ENCODE results near the gene MFSD2A. TPM values are rescaled to one million over a fixed set of nuclear protein-coding genes. Genes with fewer than 3 reads are reported as not detected.
A peak's percentile ranks its signal among the peaks of the same experiment; 100 is the strongest.

MFSD2A gene
- total and polyA plus RNA-seq, 4 donors = 15.7 to 42.9 (median 27.7) TPM

DNA sequence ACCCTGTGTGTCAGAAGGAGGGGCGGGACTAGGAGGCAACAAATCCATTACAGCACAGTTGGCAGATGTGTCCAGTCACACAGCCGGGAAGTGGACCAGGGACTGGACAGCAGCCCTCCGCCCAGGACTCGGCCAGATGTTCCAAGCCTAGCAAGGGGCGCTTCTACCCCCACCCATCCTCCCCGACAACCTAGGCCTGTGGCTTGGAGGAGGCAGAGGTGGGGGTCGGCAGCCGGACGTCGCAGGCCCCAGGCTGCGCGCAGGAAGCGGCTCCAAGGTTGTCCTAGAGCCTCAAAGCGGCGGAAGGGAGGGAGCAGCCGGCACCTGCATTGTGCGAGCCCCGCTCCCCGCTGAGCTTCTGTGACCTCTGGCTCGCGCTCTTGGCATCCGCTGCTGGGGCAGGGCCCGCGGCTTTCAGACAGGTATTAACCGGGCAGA is 32.7 kb upstream of the MFSD2A start:
- Histone ChIP-seq H3K9me3 (ENCODE audit: control insufficient read depth, insufficient read depth, low read length) (no peaks in the 10 kb centered on the region), H3K4me1 (ENCODE audit: control insufficient read depth, insufficient read depth, low read length) (peaks cover 15% of the 10 kb centered on the region), H3K27me3 (ENCODE audit: control insufficient read depth, insufficient read depth, low read length) (peaks cover 8% of the 10 kb centered on the region), H3K36me3 (ENCODE audit: control insufficient read depth, insufficient read depth, low read length) (no peaks in the 10 kb centered on the region), H3K4me3 (ENCODE audit: low read depth, low read length) (no peak overlapping the region), H3K27ac (ENCODE audit: low read depth, low read length) (no peak overlapping the region)
- WGBS (ENCODE audit: insufficient coverage) = 8% methylated on average over 20 of the region's 25 CpGs
- DNase-seq (ENCODE audit: low read depth in 4 of 6, low spot score in 6 of 6) = no peak

DNA sequence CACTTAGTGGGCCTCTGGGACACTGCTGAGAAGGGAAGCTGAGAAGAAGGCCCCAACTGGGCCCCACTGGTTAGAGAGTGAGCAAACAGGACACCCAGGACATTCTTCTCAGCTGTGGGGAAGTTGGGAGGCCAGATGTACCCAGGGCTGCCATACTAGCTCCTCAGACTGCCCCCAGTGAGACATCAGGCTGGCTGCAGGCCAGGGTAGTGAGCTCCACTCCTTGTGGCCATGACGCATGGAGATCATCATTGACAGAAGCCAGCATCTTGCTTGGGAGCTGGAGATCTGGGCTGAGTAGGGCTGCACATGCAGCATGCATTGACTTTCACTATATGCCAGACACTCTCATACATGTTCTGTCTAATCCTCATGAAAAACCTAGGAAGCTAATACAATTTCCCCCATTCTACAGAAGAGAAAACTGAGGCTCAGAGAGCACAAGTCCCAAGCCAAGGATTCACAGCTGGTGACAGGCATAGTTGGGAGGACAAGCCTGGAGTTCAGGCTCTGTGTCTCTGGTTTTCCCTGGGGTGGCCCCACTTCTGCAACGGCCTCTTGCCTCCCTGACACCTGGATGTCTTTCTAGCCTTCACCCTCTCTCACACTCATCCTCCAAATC is 29.1 kb upstream of the MFSD2A start:
- Histone ChIP-seq H3K36me3 (ENCODE audit: control insufficient read depth, insufficient read depth, low read length) (no peaks in the 10 kb centered on the region), H3K4me1 (ENCODE audit: control insufficient read depth, insufficient read depth, low read length) (peaks cover 19% of the 10 kb centered on the region), H3K27ac (ENCODE audit: low read depth, low read length) (no peak overlapping the region), H3K27me3 (ENCODE audit: control insufficient read depth, insufficient read depth, low read length) (peaks cover 8% of the 10 kb centered on the region), H3K4me3 (ENCODE audit: low read depth, low read length) (no peak overlapping the region), H3K9me3 (ENCODE audit: control insufficient read depth, insufficient read depth, low read length) (no peaks in the 10 kb centered on the region)
- WGBS (ENCODE audit: insufficient coverage) = 80% methylated on average over 2 of the region's 2 CpGs
- DNase-seq (ENCODE audit: low read depth in 4 of 6, low spot score in 6 of 6) = no peak

- Histone ChIP-seq H3K27ac (ENCODE audit: low read depth, low read length) (no peak overlapping the region), H3K4me1 (ENCODE audit: control insufficient read depth, insufficient read depth, low read length) (peaks cover 19% of the 10 kb centered on the region), H3K36me3 (ENCODE audit: control insufficient read depth, insufficient read depth, low read length) (no peaks in the 10 kb centered on the region), H3K9me3 (ENCODE audit: control insufficient read depth, insufficient read depth, low read length) (no peaks in the 10 kb centered on the region), H3K27me3 (ENCODE audit: control insufficient read depth, insufficient read depth, low read length) (peaks cover 8% of the 10 kb centered on the region), H3K4me3 (ENCODE audit: low read depth, low read length) (no peak overlapping the region)
- 56% methylated on average over 6 of the region's 6 CpGs for WGBS (ENCODE audit: insufficient coverage)
- DNase-seq (ENCODE audit: low read depth in 4 of 6, low spot score in 6 of 6) = no peak
Measured at GRCh38 chr1:39926343-39926793, 28.6 kb upstream of the MFSD2A start.

- Histone ChIP-seq H3K4me3 (ENCODE audit: low read depth, low read length) (no peak overlapping the region), H3K9me3 (ENCODE audit: control insufficient read depth, insufficient read depth, low read length) (no peaks in the 10 kb centered on the region), H3K27ac (ENCODE audit: low read depth, low read length) (no peak overlapping the region), H3K27me3 (ENCODE audit: control insufficient read depth, insufficient read depth, low read length) (peaks cover 8% of the 10 kb centered on the region), H3K4me1 (ENCODE audit: control insufficient read depth, insufficient read depth, low read length) (peaks cover 19% of the 10 kb centered on the region), H3K36me3 (ENCODE audit: control insufficient read depth, insufficient read depth, low read length) (no peaks in the 10 kb centered on the region)
- DNase-seq (ENCODE audit: low read depth in 4 of 6, low spot score in 6 of 6) = peak in 1 of 6 donors; percentile 41
- 48% methylated on average over 3 of the region's 6 CpGs for WGBS (ENCODE audit: insufficient coverage)
Measured at GRCh38 chr1:39926820-39927219, 28.1 kb upstream of the MFSD2A start.

DNA sequence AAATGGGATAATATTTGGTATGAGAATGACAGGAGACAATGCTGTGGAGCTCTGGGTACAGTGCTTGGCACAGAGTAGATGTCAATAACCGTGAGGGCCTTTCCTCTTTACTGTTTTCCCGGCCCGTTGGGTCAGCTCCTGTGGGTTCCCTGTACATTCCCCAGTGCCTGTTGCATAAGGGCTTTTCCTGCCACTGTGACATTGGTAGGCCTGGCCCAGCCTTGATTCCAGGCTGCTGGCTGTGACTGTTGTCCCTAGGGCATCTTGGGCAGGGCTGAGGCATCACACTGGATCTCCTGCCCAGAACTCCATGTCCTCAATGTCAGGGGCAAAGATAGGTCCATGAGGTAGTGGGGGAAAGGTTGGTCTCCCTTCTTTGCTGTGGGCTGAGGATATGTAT is 27.4 kb upstream of the MFSD2A start:
- Histone ChIP-seq H3K27me3 (ENCODE audit: control insufficient read depth, insufficient read depth, low read length) (peaks cover 2% of the 10 kb centered on the region), H3K4me1 (ENCODE audit: control insufficient read depth, insufficient read depth, low read length) (peaks cover 14% of the 10 kb centered on the region), H3K27ac (ENCODE audit: low read depth, low read length) (no peak overlapping the region), H3K36me3 (ENCODE audit: control insufficient read depth, insufficient read depth, low read length) (no peaks in the 10 kb centered on the region), H3K4me3 (ENCODE audit: low read depth, low read length) (no peak overlapping the region), H3K9me3 (ENCODE audit: control insufficient read depth, insufficient read depth, low read length) (no peaks in the 10 kb centered on the region)
- 92% methylated on average over 3 of the region's 3 CpGs for WGBS (ENCODE audit: insufficient coverage)
- no peak for DNase-seq (ENCODE audit: low read depth in 4 of 6, low spot score in 6 of 6)

- H3K27me3 ChIP-seq (ENCODE audit: control insufficient read depth, insufficient read depth, low read length) = no peaks in the 10 kb centered on the region
- H3K4me3 ChIP-seq (ENCODE audit: low read depth, low read length) = no peak overlapping the region
- H3K4me1 ChIP-seq (ENCODE audit: control insufficient read depth, insufficient read depth, low read length) = peaks cover 13% of the 10 kb centered on the region
- H3K36me3 ChIP-seq (ENCODE audit: control insufficient read depth, insufficient read depth, low read length) = no peaks in the 10 kb centered on the region
- no peaks in the 10 kb centered on the region for H3K9me3 ChIP-seq (ENCODE audit: control insufficient read depth, insufficient read depth, low read length)
- H3K27ac ChIP-seq (ENCODE audit: low read depth, low read length) = no peak overlapping the region
- WGBS (ENCODE audit: insufficient coverage) = 85% methylated on average over 5 of the region's 7 CpGs
- no peak for DNase-seq (ENCODE audit: low read depth in 4 of 6, low spot score in 6 of 6)
Measured at GRCh38 chr1:39928809-39929587, 25.9 kb upstream of the MFSD2A start.

- no peaks in the 10 kb centered on the region for H3K4me1 ChIP-seq (ENCODE audit: control insufficient read depth, insufficient read depth, low read length)
- WGBS (ENCODE audit: insufficient coverage) = 80% methylated on average over 10 of the region's 12 CpGs
- H3K4me3 ChIP-seq (ENCODE audit: low read depth, low read length) = no peak overlapping the region
- no peaks in the 10 kb centered on the region for H3K9me3 ChIP-seq (ENCODE audit: control insufficient read depth, insufficient read depth, low read length)
- no peak overlapping the region for H3K27ac ChIP-seq (ENCODE audit: low read depth, low read length)
- DNase-seq (ENCODE audit: low read depth in 4 of 6, low spot score in 6 of 6) = peak in 1 of 6 donors; percentile 23
- no peaks in the 10 kb centered on the region for H3K36me3 ChIP-seq (ENCODE audit: control insufficient read depth, insufficient read depth, low read length)
- H3K27me3 ChIP-seq (ENCODE audit: control insufficient read depth, insufficient read depth, low read length) = no peaks in the 10 kb centered on the region
Measured at GRCh38 chr1:39933956-39934941, 20.7 kb upstream of the MFSD2A start.

- Histone ChIP-seq H3K9me3 (ENCODE audit: control insufficient read depth, insufficient read depth, low read length) (no peaks in the 10 kb centered on the region), H3K36me3 (ENCODE audit: control insufficient read depth, insufficient read depth, low read length) (no peaks in the 10 kb centered on the region), H3K4me3 (ENCODE audit: low read depth, low read length) (no peak overlapping the region), H3K4me1 (ENCODE audit: control insufficient read depth, insufficient read depth, low read length) (peaks cover 8% of the 10 kb centered on the region), H3K27ac (ENCODE audit: low read depth, low read length) (no peak overlapping the region), H3K27me3 (ENCODE audit: control insufficient read depth, insufficient read depth, low read length) (no peaks in the 10 kb centered on the region)
- WGBS (ENCODE audit: insufficient coverage) = no CpG with 5 or more reads among the region's 2 CpGs
- no peak for DNase-seq (ENCODE audit: low read depth in 4 of 6, low spot score in 6 of 6)
Measured at GRCh38 chr1:39936724-39937491, 18.0 kb upstream of the MFSD2A start.

- WGBS (ENCODE audit: insufficient coverage) = 80% methylated on average over 6 of the region's 8 CpGs
- Histone ChIP-seq H3K27me3 (ENCODE audit: control insufficient read depth, insufficient read depth, low read length) (no peaks in the 10 kb centered on the region), H3K36me3 (ENCODE audit: control insufficient read depth, insufficient read depth, low read length) (no peaks in the 10 kb centered on the region), H3K27ac (ENCODE audit: low read depth, low read length) (no peak overlapping the region), H3K4me3 (ENCODE audit: low read depth, low read length) (no peak overlapping the region), H3K4me1 (ENCODE audit: control insufficient read depth, insufficient read depth, low read length) (peaks cover 8% of the 10 kb centered on the region), H3K9me3 (ENCODE audit: control insufficient read depth, insufficient read depth, low read length) (no peaks in the 10 kb centered on the region)
- no peak for DNase-seq (ENCODE audit: low read depth in 4 of 6, low spot score in 6 of 6)
Measured at GRCh38 chr1:39938856-39939255, 16.1 kb upstream of the MFSD2A start.
